ENCODE results near the gene RELL1. TPM values are rescaled to one million over a fixed set of nuclear protein-coding genes. Genes with fewer than 3 reads are reported as not detected.
"Not testable (repeated sequence)": the region's sequence is repeated elsewhere in the genome, so short reads cannot be mapped to it uniquely, and the experiment has no call there.

The RELL1 gene
- total RNA-seq, 1 donor from 2014 or later: 22.2 TPM

DNA sequence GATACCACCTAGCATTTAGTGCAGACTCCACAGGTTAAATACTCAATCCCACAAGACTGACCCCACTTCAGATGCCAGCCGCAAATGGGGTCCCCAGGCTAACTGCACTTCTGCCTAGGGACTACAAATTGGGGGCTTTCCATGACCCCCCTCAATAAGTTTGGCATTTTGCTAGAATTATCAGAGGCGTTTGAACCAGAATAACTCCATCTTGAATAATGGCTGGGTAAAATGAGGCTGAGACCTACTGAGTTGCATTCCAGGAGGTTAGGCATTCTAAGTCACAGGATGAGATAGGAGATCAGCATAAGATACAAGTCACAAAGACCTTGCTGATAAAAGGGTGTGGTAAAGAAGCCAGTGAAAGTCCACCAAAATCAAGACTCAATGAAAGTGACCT lies 15.1 kb downstream of the RELL1 start:
- Mint-ChIP-seq H3K9me3 (no peaks in the 10 kb centered on the region), H3K4me1 (ENCODE audit: low read depth) (peaks cover 63% of the 10 kb centered on the region), H3K36me3 (ENCODE audit: low read depth) (peaks cover 31% of the 10 kb centered on the region), H3K4me3 (ENCODE audit: low read depth) (no peak overlapping the region), H3K27me3 (ENCODE audit: low read depth) (no peaks in the 10 kb centered on the region), H3K27ac (no peak overlapping the region)
- DNase-seq (ENCODE audit: low spot score): no peak
- intact Hi-C loops (cut with micrococcal nuclease): no loop called here

DNA sequence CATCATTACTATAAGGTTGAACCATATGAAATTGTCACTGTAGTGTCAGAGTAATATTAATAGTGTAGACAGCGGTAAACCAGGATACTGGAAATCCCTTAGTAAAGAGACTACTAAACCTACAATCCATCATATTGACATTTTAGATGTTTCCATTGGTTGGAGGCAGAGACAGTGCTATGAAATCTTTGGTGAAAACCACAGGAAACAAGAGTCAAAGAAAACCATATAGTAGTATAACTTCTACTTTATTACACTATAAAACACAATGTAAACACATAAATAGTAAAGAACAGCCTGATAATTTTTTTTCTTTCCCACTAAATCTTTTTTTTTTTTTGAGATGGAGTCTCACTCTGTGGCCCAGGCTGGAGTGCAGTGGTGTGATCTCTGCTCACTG lies 15.9 kb downstream of the RELL1 start:
- no peaks in the 10 kb centered on the region for H3K27me3 Mint-ChIP-seq (ENCODE audit: low read depth)
- DNase-seq (ENCODE audit: low spot score): no peak
- H3K27ac Mint-ChIP-seq: peak overlapping the region; percentile 30
- H3K4me1 Mint-ChIP-seq (ENCODE audit: low read depth): peaks cover 61% of the 10 kb centered on the region
- H3K4me3 Mint-ChIP-seq (ENCODE audit: low read depth): no peak overlapping the region
- intact Hi-C loops (cut with micrococcal nuclease): no loop called here
- peaks cover 26% of the 10 kb centered on the region for H3K36me3 Mint-ChIP-seq (ENCODE audit: low read depth)
- no peaks in the 10 kb centered on the region for H3K9me3 Mint-ChIP-seq

DNA sequence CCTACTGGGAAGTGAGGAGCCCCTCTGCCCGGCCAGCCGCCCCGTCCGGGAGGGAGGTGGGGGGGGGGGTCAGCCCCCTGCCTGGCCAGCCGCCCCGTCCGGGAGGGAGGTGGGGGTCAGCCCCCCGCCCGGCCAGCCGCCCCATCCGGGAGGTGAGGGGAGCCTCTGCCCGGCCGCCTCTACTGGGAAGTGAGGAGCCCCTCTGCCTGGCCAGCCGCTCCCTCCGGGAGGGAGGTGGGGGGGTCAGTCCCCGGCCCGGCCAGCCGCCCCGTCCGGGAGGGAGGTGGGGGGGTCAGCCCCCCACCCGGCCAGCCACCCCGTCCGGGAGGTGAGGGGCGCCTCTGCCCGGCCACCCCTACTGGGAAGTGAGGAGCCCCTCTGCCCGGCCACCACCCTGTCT lies 17.1 kb downstream of the RELL1 start:
- not testable (repeated sequence) for H3K9me3 Mint-ChIP-seq; H3K27me3 Mint-ChIP-seq (ENCODE audit: low read depth); DNase-seq (ENCODE audit: low spot score); H3K27ac Mint-ChIP-seq; H3K4me3 Mint-ChIP-seq (ENCODE audit: low read depth)
- intact Hi-C loops (cut with micrococcal nuclease): loop anchor here (5.0 kb wide), 1 partner anchor 48 kb away; no protein-coding TSS in a partner anchor
- peaks cover 56% of the 10 kb centered on the region for H3K4me1 Mint-ChIP-seq (ENCODE audit: low read depth)
- H3K36me3 Mint-ChIP-seq (ENCODE audit: low read depth): peaks cover 19% of the 10 kb centered on the region

DNA sequence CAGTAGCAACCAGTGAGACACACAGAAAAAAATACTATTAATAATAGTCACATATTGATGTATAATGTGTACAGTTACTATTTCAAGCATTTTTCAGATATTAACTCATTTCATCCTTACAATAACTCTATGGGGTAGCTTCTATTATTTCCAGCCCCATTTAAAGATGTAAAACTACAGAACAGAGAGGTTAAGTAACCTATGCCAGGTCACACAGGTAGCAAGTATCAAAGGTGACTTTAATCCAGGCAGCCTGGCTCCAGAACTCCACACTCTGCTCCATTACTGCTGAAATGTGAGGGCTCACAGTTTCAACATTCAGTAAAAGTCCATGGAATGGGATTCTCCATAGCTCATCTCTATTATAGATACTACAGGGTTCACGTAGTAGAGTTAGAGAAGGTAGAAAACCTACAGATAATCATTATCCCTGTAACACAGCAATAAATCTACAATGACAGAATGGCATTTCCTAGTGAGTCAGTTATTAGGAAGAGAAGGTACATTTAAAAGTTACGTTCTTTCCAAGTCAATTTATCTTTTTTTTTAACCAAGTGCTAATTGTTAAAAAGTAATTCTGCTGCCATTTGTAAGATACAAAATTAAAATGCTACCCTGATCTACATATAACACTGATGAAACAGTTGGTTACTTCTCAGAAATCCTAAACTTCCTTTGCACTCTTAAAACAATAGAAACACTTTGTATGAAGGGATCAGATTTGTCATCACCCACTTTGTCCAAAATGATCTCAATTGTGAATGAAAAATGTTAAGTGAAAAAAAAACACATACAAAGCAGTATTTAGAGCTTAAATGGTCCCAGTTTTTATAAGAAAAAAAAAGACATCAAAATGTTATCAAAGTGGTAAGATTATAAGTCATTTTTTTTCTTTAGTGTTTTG lies 18.7 kb downstream of the RELL1 start:
- Mint-ChIP-seq H3K27me3 (ENCODE audit: low read depth) (no peaks in the 10 kb centered on the region), H3K27ac (no peak overlapping the region), H3K4me3 (ENCODE audit: low read depth) (no peak overlapping the region), H3K9me3 (no peaks in the 10 kb centered on the region), H3K36me3 (ENCODE audit: low read depth) (peaks cover 8% of the 10 kb centered on the region), H3K4me1 (ENCODE audit: low read depth) (peaks cover 48% of the 10 kb centered on the region)
- DNase-seq (ENCODE audit: low spot score): no peak
- intact Hi-C loops (cut with micrococcal nuclease): loop anchor here (2.0 to 5.0 kb wide), 2 partner anchors 15 to 50 kb away; no protein-coding TSS in a partner anchor

DNA sequence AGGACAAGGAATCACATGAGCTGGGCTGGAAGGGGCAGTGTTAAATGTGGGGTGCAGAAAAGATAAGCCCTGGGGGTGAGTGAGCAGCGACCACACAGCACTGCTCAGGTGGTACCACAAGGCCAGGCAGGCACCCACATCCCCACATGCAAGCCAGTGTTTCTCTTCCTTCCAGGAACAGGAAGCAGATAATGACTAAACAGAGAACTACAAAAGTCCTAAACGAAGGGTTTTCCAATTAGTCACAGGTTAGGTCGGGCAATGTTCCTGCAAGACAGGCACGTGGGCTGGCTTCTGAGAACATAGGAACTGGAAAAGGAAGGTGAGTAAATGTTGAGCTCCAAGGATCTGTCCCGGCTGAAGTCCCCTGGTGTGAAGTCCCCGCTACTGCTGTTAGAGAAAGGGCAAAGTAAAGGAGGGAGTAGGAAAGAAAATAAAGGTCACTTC lies 19.5 kb downstream of the RELL1 start:
- intact Hi-C loops (cut with micrococcal nuclease): loop anchor here (1.0 to 5.0 kb wide), 3 partner anchors 16 to 65 kb away; no protein-coding TSS in a partner anchor
- no peak for DNase-seq (ENCODE audit: low spot score)
- Mint-ChIP-seq H3K27me3 (ENCODE audit: low read depth) (no peaks in the 10 kb centered on the region), H3K4me3 (ENCODE audit: low read depth) (peak overlapping the region; percentile 19), H3K9me3 (no peaks in the 10 kb centered on the region), H3K36me3 (ENCODE audit: low read depth) (peaks cover 5% of the 10 kb centered on the region), H3K4me1 (ENCODE audit: low read depth) (peaks cover 44% of the 10 kb centered on the region), H3K27ac (peak overlapping the region; percentile 61)

DNA sequence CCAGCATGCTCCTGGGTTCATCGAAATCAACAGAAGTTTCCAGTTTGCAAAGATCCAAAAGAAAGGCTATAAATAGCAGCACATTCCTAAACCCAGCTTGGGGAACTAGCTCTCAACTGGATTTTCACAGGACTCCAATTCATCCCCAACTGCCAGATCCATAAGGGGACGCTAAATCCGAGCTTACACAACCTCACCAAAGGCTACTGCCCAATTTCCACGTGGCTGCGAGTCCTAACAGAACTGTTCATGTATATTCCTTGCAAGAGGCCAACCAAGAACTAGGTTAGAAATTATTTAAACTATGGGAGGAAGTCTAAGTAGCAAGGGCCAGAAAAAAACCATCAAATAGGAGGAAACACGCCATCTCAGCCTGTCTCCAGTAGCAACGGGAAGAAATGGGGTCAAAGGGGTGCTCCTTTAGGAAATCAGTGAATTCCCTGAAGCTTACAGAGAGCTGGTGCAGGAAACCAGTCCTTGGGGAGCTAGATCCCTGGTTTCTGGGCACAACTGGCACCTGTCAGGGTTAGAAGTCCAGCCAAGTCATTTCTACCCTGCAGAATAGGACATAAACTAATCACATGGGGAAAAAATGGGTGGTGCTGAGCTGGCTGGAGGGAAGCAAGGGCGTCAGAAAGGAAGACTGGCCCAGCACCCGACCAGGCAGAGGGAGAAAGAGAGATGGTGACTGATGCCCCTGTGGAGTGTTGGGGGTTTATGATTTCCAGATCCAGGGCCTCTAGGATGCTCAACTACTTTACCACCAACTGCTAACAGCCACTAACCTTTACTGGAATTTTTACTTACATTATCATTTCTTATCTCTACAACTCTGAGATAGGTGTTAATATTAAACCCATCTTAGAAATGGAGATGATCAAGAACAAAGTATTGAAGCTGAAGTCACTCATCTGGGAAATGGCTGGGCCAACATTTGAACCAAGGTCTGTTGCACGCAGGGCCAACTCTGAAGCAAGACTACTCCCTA lies 20.5 kb downstream of the RELL1 start:
- H3K27me3 Mint-ChIP-seq (ENCODE audit: low read depth): no peaks in the 10 kb centered on the region

DNA sequence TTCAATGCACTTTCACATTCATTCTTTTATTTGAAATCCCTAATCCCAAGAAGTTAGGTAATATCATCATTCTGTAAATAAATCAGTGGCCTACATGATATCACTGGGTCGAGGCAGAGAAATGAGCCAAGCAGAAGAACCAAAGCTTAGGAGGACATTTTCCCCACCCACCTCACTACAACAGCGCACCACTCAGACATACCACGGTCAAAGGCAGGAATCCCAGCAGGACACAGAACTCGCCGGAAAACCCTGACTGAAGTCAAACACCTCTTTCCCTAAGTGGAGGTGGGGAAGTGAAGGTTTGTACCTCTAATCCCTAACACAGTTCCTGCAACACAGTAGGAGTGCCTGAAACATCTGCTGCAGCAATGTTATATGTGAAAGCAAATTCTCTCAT lies 21.5 kb downstream of the RELL1 start:
- Mint-ChIP-seq H3K27ac (no peak overlapping the region), H3K27me3 (ENCODE audit: low read depth) (no peaks in the 10 kb centered on the region), H3K4me1 (ENCODE audit: low read depth) (peaks cover 35% of the 10 kb centered on the region), H3K36me3 (ENCODE audit: low read depth) (peaks cover 11% of the 10 kb centered on the region), H3K4me3 (ENCODE audit: low read depth) (no peak overlapping the region), H3K9me3 (no peaks in the 10 kb centered on the region)
- intact Hi-C loops (cut with micrococcal nuclease): loop anchor here (5.0 kb wide), 1 partner anchor 53 kb away; no protein-coding TSS in a partner anchor
- DNase-seq (ENCODE audit: low spot score): no peak

More for the DNA sequence above, 20.5 kb downstream of the RELL1 start:
- Mint-ChIP-seq H3K36me3 (ENCODE audit: low read depth) (peaks cover 5% of the 10 kb centered on the region), H3K4me3 (ENCODE audit: low read depth) (no peak overlapping the region), H3K4me1 (ENCODE audit: low read depth) (peaks cover 34% of the 10 kb centered on the region), H3K9me3 (no peaks in the 10 kb centered on the region), H3K27ac (no peak overlapping the region)
- intact Hi-C loops (cut with micrococcal nuclease): loop anchor here (1.0 to 5.0 kb wide), 3 partner anchors 17 to 64 kb away; no protein-coding TSS in a partner anchor
- DNase-seq (ENCODE audit: low spot score): no peak

DNA sequence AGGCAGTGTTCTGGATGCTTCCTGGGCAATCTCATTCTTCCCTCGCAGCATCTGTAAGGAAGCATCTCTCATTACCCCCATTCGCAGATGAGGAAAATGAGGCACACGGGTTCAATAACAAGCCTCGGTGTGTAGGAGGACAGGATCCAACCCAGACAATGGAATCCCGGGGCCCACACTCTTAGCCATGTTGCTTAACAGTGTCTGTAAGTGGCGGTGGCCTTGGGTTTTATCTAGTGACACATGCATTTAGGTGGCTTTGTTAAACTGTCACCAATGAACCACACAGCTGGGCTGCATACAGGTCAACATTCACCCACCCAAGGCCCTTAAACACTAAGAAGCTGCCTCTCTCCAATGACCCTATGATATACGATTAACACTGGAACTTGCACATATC lies 22.6 kb downstream of the RELL1 start:
- H3K27me3 Mint-ChIP-seq (ENCODE audit: low read depth): no peaks in the 10 kb centered on the region
- no peak overlapping the region for H3K27ac Mint-ChIP-seq
- peaks cover 22% of the 10 kb centered on the region for H3K36me3 Mint-ChIP-seq (ENCODE audit: low read depth)
- intact Hi-C loops (cut with micrococcal nuclease): no loop called here
- H3K9me3 Mint-ChIP-seq: peaks cover 4% of the 10 kb centered on the region
- DNase-seq (ENCODE audit: low spot score): no peak
- H3K4me1 Mint-ChIP-seq (ENCODE audit: low read depth): peaks cover 41% of the 10 kb centered on the region
- H3K4me3 Mint-ChIP-seq (ENCODE audit: low read depth): no peak overlapping the region

DNA sequence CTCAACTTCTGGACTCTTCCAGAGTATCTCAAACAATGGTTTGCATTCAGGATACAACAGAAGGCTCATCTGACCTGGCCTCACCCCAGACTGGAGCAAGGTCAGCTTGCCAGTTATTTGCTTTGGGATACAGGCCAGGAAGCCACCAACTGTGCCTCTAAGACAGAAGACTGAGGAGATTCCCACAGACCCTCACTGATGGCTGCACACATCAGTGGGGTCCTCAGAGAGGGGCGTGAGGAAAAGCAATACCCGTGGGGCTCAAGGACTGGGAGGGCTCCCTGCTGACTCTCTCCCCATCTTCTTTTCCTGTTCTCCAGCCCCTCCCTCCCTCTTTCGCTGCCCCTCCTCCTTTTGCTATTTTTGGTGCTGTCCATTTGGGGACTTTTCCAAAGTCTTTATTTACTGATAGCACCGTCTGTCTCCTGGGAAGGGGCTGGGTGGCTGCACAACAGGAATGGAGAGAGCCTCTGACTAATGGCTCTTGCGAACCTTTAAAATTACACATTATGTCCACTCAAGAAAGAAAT lies 23.2 kb downstream of the RELL1 start:
- peaks cover 41% of the 10 kb centered on the region for H3K4me1 Mint-ChIP-seq (ENCODE audit: low read depth)
- DNase-seq (ENCODE audit: low spot score): no peak
- H3K9me3 Mint-ChIP-seq: peaks cover 8% of the 10 kb centered on the region
- no peak overlapping the region for H3K27ac Mint-ChIP-seq
- intact Hi-C loops (cut with micrococcal nuclease): no loop called here
- H3K4me3 Mint-ChIP-seq (ENCODE audit: low read depth): no peak overlapping the region
- H3K36me3 Mint-ChIP-seq (ENCODE audit: low read depth): peaks cover 26% of the 10 kb centered on the region
- no peaks in the 10 kb centered on the region for H3K27me3 Mint-ChIP-seq (ENCODE audit: low read depth)

DNA sequence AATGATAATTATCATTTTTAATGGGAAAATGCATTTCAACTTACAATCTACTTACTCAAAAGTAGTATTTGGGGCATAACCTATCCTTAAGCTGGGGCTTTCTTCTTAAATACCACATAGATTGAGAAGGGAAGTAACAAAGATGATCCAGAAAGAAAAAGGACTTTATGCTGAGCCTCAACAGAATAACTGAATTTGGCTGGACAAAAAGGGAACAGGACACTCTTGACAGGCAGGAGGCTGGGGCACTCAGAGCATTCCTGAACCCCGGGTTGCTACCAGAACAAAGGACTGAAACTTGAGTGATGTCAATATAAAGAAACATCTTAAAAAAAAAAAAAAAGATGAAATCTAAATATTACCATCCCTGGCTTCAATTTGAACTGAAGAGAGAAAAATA lies 23.9 kb downstream of the RELL1 start:
- Mint-ChIP-seq H3K4me3 (ENCODE audit: low read depth) (no peak overlapping the region), H3K27ac (no peak overlapping the region), H3K4me1 (ENCODE audit: low read depth) (peaks cover 35% of the 10 kb centered on the region), H3K27me3 (ENCODE audit: low read depth) (no peaks in the 10 kb centered on the region), H3K36me3 (ENCODE audit: low read depth) (peaks cover 33% of the 10 kb centered on the region), H3K9me3 (peaks cover 13% of the 10 kb centered on the region)
- intact Hi-C loops (cut with micrococcal nuclease): no loop called here
- DNase-seq (ENCODE audit: low spot score): no peak

DNA sequence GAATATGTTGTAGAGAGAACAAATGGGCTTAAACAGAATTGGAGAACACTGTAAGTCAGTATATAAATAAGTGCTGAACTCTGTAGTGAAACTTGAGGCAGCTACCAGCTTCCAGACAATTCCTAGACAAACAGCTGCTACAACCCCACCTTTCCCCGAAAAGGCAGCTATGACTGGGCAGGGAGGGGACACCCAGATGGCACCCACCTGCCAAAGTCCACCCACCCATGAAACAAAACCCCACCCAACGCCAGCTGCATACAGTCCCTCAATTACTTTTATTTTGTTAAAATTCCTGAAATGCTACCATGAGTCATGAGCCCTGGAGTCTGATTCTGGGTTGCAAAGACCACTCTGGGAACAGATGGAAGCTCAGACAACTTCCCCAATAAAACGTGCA lies 24.4 kb downstream of the RELL1 start:
- H3K9me3 Mint-ChIP-seq: peaks cover 16% of the 10 kb centered on the region
- peaks cover 30% of the 10 kb centered on the region for H3K4me1 Mint-ChIP-seq (ENCODE audit: low read depth)
- no peaks in the 10 kb centered on the region for H3K27me3 Mint-ChIP-seq (ENCODE audit: low read depth)
- intact Hi-C loops (cut with micrococcal nuclease): no loop called here
- DNase-seq (ENCODE audit: low spot score): no peak
- no peak overlapping the region for H3K4me3 Mint-ChIP-seq (ENCODE audit: low read depth)
- peaks cover 37% of the 10 kb centered on the region for H3K36me3 Mint-ChIP-seq (ENCODE audit: low read depth)
- no peak overlapping the region for H3K27ac Mint-ChIP-seq

DNA sequence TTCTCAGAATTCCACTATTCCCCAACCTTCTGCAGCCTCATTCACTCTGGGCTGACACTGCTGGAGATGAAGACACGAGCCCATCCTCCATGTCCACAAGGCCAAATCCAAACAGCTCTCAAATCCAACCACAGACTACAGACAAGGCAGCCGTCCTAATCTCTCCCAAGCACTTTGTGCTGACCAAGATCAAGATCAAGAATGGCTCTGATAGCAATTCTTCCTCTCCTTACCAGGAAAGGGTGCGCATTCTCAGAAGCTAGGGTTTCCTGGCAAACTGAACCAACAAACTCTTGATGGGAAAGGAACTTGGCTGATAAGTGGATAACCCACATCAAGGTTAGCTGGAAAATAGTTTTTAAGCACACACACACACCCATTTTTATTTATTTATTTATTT lies 26.5 kb downstream of the RELL1 start:
- intact Hi-C loops (cut with micrococcal nuclease): no loop called here
- H3K36me3 Mint-ChIP-seq (ENCODE audit: low read depth): peaks cover 54% of the 10 kb centered on the region
- no peaks in the 10 kb centered on the region for H3K27me3 Mint-ChIP-seq (ENCODE audit: low read depth)
- no peak overlapping the region for H3K27ac Mint-ChIP-seq
- H3K4me1 Mint-ChIP-seq (ENCODE audit: low read depth): peaks cover 16% of the 10 kb centered on the region
- no peak overlapping the region for H3K4me3 Mint-ChIP-seq (ENCODE audit: low read depth)
- no peak for DNase-seq (ENCODE audit: low spot score)
- peaks cover 32% of the 10 kb centered on the region for H3K9me3 Mint-ChIP-seq

Measured in activated T-helper 2 cell treated with anti-CD3 and anti-CD28 coated beads, Interferon-gamma antibody, Interleukin-2, Interleukin-4, amounts not matched to agents 10 μg/mL and 5 μg/mL and 100 μg/mL, durations not matched to agents 14 hours and 24 hours and 36 hours (primary cell).